HG03457 (cell line): ENCODE measurements around the gene DIAPH1.
"Not testable (repeated sequence)": the region's sequence is repeated elsewhere in the genome, so short reads cannot be mapped to it uniquely, and the experiment has no call there.

ENCODE experiments used
- ATAC-seq: cut with Tn5 transposase; IDR thresholded peaks from one replicate; pipeline ENCODE4 v1.9.1; 2021; ENCODE audit warnings: moderate number of reproducible peaks; ENCODE audit not compliant: unreplicated experiment

Gene DIAPH1

GRCh38 chr5:141613344-141613743, 5.5 kb downstream of the DIAPH1 start:
- ATAC-seq: no peak

- no peak for ATAC-seq
Measured at GRCh38 chr5:141611289-141611688, 7.5 kb downstream of the DIAPH1 start.

- ATAC-seq: not testable (repeated sequence)
Measured at GRCh38 chr5:141609921-141610320, 8.9 kb downstream of the DIAPH1 start.

GRCh38 chr5:141609044-141609443, 9.8 kb downstream of the DIAPH1 start:
- no peak for ATAC-seq

GRCh38 chr5:141608557-141608956, 10.2 kb downstream of the DIAPH1 start:
- no peak for ATAC-seq

- no peak for ATAC-seq
Measured at GRCh38 chr5:141608046-141608445, 10.8 kb downstream of the DIAPH1 start.

GRCh38 chr5:141605523-141606277, 13.1 kb downstream of the DIAPH1 start:
- peak; percentile 95 for ATAC-seq

- no peak for ATAC-seq
Measured at GRCh38 chr5:141603923-141604717, 14.7 kb downstream of the DIAPH1 start.

- ATAC-seq: no peak
Measured at GRCh38 chr5:141602606-141603005, 16.2 kb downstream of the DIAPH1 start.

GRCh38 chr5:141598391-141599345, 20.1 kb downstream of the DIAPH1 start:
- ATAC-seq: no peak

GRCh38 chr5:141597814-141598213, 21.0 kb downstream of the DIAPH1 start:
- no peak for ATAC-seq

- no peak for ATAC-seq
Measured at GRCh38 chr5:141597394-141597793, 21.4 kb downstream of the DIAPH1 start.

- ATAC-seq: no peak
Measured at GRCh38 chr5:141596867-141597266, 21.9 kb downstream of the DIAPH1 start.

- no peak for ATAC-seq
Measured at GRCh38 chr5:141590127-141590526, 28.7 kb downstream of the DIAPH1 start.

GRCh38 chr5:141586246-141586645, 32.6 kb downstream of the DIAPH1 start:
- ATAC-seq: no peak

GRCh38 chr5:141585594-141585993, 33.2 kb downstream of the DIAPH1 start:
- ATAC-seq: no peak

GRCh38 chr5:141574122-141574510, 44.7 kb downstream of the DIAPH1 start:
- no peak for ATAC-seq

GRCh38 chr5:141573489-141574121, 45.2 kb downstream of the DIAPH1 start:
- ATAC-seq: no peak

- no peak for ATAC-seq
Measured at GRCh38 chr5:141570655-141571054, 48.1 kb downstream of the DIAPH1 start.

GRCh38 chr5:141567513-141568117, 51.2 kb downstream of the DIAPH1 start:
- ATAC-seq: no peak
